Measurements from ENCODE around the gene BLMH. TPM values are rescaled to one million over a fixed set of nuclear protein-coding genes. Genes with fewer than 3 reads are reported as not detected.

BLMH gene
- total and polyA plus RNA-seq, 4 donors = 4.2 to 17.5 (median 12.9) TPM

DNA sequence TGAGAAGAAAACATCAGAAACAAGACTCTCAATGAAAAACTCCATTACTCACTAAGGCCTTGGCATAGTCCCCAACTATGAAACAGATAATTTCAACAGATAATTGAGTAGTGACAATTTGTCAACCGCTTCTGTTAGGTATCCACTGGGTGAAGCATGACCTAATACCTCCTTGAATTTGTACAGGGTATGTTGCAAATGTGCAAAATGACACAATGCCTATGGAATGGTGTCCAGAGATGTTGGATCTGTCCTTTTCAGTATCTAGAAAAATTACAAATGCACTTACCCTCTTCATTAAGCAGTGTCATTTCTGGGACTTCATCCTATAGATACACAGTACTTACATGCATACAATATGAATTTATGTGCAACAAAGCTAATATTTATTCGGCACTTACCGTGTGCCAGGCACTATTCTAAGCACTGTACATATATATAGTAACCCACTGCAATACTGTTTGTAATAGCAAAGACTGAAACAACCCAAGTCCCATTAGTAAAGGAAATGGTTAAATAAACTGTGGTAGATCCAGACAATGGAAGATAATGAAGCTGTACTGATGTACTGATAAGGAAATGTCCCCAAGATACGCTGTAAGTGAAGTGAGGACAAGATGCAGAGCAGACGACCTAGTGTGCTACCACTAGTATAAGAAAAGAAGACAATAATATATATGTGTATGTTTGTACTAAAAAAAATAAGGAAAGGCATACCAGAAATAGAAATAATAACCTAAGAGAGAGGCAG is 34.8 kb downstream of the BLMH start:
- Histone ChIP-seq H3K9me3 (ENCODE audit: control insufficient read depth in 4 of 4, low read length in 3 of 4) (no peaks in the 10 kb centered on the region), H3K27ac (ENCODE audit: low read depth in 1 of 2, low read length in 2 of 2) (no peak overlapping the region), H3K36me3 (ENCODE audit: control insufficient read depth in 4 of 4, insufficient read depth in 3 of 4, low read depth in 1 of 4, low read length in 3 of 4) (peaks cover 2 to 7% (median 4%) of the 10 kb centered on the region in 4 donors), H3K9ac (ENCODE audit: low read depth in 1 of 2, low read length in 2 of 2) (no peak overlapping the region), H3K27me3 (ENCODE audit: control insufficient read depth in 4 of 4, insufficient read depth in 4 of 4, low read length in 3 of 4) (no peaks in the 10 kb centered on the region), H3K4me1 (ENCODE audit: control insufficient read depth in 4 of 4, insufficient read depth in 4 of 4, low read length in 3 of 4) (no peaks in the 10 kb centered on the region), H3K4me3 (ENCODE audit: low read depth in 1 of 3, low read length in 3 of 3) (no peak overlapping the region)
- TF ChIP-seq TAF1 (conservative IDR thresholded peaks at IDR 0.05) (no peak), FOXA1 (IDR thresholded peaks at IDR 0.05) (no peak), SP1 (IDR thresholded peaks at IDR 0.05) (no peak), EGR1 (IDR thresholded peaks at IDR 0.05; ENCODE audit: low read depth in 2 of 2) (no peak), RAD21 (IDR thresholded peaks at IDR 0.05) (no peak), FOXA2 (IDR thresholded peaks at IDR 0.05) (no peak), CTCF (IDR thresholded peaks at IDR 0.05; ENCODE audit: low read depth, low read length, missing input control) (no peak), HNF4G (IDR thresholded peaks at IDR 0.05) (no peak)
- WGBS = 94% methylated on average over 5 of the region's 5 CpGs
- DNase-seq (ENCODE audit: low spot score) = no peak

DNA sequence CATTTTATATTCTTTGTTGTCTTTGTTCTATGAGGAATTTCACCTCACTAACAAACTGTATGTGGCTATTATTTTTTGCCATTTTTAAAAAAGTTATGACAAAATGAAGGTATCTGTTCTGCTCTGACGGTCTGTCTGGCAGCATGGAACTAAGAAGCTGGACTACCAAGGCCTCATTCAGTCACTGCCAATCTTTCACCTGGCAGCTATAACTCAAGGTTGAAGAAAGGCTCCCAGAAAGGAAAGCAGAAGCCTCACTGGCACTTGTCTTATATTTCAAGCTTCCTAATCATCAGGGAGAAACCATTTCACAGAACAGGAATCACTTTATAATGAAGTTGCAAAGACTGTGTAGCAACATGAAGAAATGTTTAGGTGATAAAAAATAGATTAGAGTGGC is 37.6 kb downstream of the BLMH start:
- WGBS = 83% methylated on average over 1 of the region's 1 CpG
- DNase-seq (ENCODE audit: low spot score) = no peak
- Histone ChIP-seq H3K9ac (ENCODE audit: low read depth in 1 of 2, low read length in 2 of 2) (no peak overlapping the region), H3K4me3 (ENCODE audit: low read depth in 1 of 3, low read length in 3 of 3) (no peak overlapping the region), H3K4me1 (ENCODE audit: control insufficient read depth in 4 of 4, insufficient read depth in 4 of 4, low read length in 3 of 4) (peaks cover 0 to under 1% (median 0%) of the 10 kb centered on the region in 4 donors), H3K27me3 (ENCODE audit: control insufficient read depth in 4 of 4, insufficient read depth in 4 of 4, low read length in 3 of 4) (no peaks in the 10 kb centered on the region), H3K36me3 (ENCODE audit: control insufficient read depth in 4 of 4, insufficient read depth in 3 of 4, low read depth in 1 of 4, low read length in 3 of 4) (peaks cover 0 to 7% (median 4%) of the 10 kb centered on the region in 4 donors), H3K27ac (ENCODE audit: low read depth in 1 of 2, low read length in 2 of 2) (no peak overlapping the region), H3K9me3 (ENCODE audit: control insufficient read depth in 4 of 4, low read length in 3 of 4) (no peaks in the 10 kb centered on the region)
- TF ChIP-seq SP1 (IDR thresholded peaks at IDR 0.05) = no peak
- no peak for TF ChIP-seq FOXA2 (IDR thresholded peaks at IDR 0.05)
- TF ChIP-seq, protein P1, sequence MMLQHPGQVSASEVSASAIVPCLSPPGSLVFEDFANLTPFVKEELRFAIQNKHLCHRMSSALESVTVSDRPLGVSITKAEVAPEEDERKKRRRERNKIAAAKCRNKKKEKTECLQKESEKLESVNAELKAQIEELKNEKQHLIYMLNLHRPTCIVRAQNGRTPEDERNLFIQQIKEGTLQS (IDR thresholded peaks at IDR 0.05) = no peak
- TF ChIP-seq HNF4A (conservative IDR thresholded peaks at IDR 0.05) = no peak
- TF ChIP-seq FOXA1 (IDR thresholded peaks at IDR 0.05) = no peak
- TF ChIP-seq TAF1 (conservative IDR thresholded peaks at IDR 0.05) = no peak
- TF ChIP-seq, protein P2, sequence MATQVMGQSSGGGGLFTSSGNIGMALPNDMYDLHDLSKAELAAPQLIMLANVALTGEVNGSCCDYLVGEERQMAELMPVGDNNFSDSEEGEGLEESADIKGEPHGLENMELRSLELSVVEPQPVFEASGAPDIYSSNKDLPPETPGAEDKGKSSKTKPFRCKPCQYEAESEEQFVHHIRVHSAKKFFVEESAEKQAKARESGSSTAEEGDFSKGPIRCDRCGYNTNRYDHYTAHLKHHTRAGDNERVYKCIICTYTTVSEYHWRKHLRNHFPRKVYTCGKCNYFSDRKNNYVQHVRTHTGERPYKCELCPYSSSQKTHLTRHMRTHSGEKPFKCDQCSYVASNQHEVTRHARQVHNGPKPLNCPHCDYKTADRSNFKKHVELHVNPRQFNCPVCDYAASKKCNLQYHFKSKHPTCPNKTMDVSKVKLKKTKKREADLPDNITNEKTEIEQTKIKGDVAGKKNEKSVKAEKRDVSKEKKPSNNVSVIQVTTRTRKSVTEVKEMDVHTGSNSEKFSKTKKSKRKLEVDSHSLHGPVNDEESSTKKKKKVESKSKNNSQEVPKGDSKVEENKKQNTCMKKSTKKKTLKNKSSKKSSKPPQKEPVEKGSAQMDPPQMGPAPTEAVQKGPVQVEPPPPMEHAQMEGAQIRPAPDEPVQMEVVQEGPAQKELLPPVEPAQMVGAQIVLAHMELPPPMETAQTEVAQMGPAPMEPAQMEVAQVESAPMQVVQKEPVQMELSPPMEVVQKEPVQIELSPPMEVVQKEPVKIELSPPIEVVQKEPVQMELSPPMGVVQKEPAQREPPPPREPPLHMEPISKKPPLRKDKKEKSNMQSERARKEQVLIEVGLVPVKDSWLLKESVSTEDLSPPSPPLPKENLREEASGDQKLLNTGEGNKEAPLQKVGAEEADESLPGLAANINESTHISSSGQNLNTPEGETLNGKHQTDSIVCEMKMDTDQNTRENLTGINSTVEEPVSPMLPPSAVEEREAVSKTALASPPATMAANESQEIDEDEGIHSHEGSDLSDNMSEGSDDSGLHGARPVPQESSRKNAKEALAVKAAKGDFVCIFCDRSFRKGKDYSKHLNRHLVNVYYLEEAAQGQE (IDR thresholded peaks at IDR 0.05) = no peak
- TF ChIP-seq RAD21 (IDR thresholded peaks at IDR 0.05) = no peak
- TF ChIP-seq NR2F2 (IDR thresholded peaks at IDR 0.05) = no peak
- no peak for TF ChIP-seq JUND (IDR thresholded peaks at IDR 0.05)
- no peak for TF ChIP-seq RXRA (IDR thresholded peaks at IDR 0.05)
- no peak for TF ChIP-seq HNF4G (IDR thresholded peaks at IDR 0.05)
- TF ChIP-seq, protein P3, sequence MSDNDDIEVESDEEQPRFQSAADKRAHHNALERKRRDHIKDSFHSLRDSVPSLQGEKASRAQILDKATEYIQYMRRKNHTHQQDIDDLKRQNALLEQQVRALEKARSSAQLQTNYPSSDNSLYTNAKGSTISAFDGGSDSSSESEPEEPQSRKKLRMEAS (IDR thresholded peaks at IDR 0.05) = no peak
- TF ChIP-seq YY1 (IDR thresholded peaks at IDR 0.05) = no peak
- no peak for TF ChIP-seq CTCF (IDR thresholded peaks at IDR 0.05; ENCODE audit: low read depth, low read length, missing input control)
- TF ChIP-seq GABPA (IDR thresholded peaks at IDR 0.05 in 1 of 2, conservative IDR thresholded peaks at IDR 0.05 in 1 of 2) = no peak
- no peak for TF ChIP-seq EGR1 (IDR thresholded peaks at IDR 0.05; ENCODE audit: low read depth in 2 of 2)
- TF ChIP-seq ZBTB33 (IDR thresholded peaks at IDR 0.05) = no peak
